Left renal cortex interstitium (tissue), 4 donors: ENCODE measurements around the gene HIVEP1. TPM values are rescaled to one million over a fixed set of nuclear protein-coding genes. Genes with fewer than 3 reads are reported as not detected.
"Not testable (repeated sequence)": the region's sequence is repeated elsewhere in the genome, so short reads cannot be mapped to it uniquely, and the experiment has no call there.

ENCODE experiments used
- DNase-seq, 4 donors: peaks; one replicate each; pipeline ENCODE4 v3.0.0-alpha.2; 2013; ENCODE audit warnings: low read depth in 4 of 4, low spot score in 2 of 4, missing footprints in 1 of 4
- polyA plus RNA-seq, 4 donors: library from polyadenylated mRNA; unstranded; fragments of 120-200 nt; gene quantifications; one replicate each; pipeline ENCODE4 v1.2.1, GENCODE V29; 2013; ENCODE audit not compliant: insufficient read length in 4 of 4

HIVEP1 gene
- polyA plus RNA-seq, 4 donors: 18.0 to 24.4 (median 22.6) TPM

DNA sequence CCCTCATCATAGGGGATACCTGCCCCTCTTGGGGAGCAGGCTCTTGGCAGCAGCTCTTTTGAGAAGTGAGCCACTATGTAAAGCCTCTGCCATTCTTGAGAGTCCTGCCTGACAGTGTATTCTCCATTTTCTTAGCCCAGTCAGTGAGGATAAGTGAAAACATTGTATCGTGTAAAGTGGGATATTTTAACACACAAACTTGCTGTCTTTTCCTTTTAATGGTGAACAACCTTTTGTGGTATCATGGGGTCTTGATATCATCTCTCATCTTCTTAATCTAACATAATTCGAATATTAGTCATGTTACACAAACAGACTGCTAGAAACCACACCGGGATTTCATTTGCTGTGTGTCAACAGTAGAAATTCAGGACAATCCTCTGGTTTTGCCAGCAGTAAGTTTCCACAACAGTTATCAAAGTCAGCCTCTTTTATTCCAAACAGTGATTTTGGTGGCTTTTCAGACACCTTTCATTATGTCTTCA, 136.2 kb downstream of the HIVEP1 start:
- no peak for DNase-seq

DNA sequence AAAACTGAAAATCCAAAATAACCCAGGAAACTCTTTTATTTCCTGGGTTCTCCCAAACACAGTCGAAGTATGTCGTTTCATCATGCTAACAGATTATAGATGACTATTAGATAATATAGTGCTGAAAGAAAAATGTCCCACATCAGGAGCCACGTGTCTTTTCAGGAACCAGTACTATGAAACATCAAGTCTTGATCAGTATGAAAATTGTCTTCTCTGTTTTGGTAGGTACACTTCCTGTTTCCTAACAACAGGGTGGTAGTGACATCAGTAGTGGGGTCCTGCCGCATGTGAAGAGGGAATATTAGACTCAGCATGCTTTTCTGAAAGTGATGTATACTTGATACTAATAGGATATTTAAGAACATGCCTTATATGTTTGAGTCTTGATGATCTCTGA, 136.7 kb downstream of the HIVEP1 start:
- DNase-seq: no peak

DNA sequence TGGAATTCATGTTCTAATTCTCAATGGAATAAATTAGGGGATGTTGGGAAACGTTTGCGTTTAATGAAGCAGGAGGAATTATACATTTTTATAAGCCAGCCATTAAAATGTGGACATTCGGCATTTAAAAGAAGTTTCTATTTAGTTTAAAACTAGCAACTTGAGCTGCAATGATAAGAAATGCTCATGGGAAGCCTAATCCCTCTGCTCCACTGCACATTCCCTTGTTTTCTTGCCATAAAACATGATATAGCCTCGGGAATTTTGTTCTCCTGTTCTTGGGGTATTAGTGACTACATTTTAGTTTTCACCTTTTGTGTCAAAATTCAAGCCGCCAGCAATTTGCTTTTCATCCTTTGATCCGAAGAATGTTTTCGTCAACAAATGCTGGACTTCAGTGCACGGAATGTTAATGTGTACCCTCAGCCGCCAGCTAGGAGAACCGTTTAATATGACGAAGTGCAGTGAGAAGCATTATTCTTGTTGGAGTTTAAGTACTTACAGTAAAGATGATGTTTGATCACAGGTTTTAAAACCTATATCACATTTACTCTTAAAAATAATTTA, 137.9 kb downstream of the HIVEP1 start:
- DNase-seq: no peak

DNA sequence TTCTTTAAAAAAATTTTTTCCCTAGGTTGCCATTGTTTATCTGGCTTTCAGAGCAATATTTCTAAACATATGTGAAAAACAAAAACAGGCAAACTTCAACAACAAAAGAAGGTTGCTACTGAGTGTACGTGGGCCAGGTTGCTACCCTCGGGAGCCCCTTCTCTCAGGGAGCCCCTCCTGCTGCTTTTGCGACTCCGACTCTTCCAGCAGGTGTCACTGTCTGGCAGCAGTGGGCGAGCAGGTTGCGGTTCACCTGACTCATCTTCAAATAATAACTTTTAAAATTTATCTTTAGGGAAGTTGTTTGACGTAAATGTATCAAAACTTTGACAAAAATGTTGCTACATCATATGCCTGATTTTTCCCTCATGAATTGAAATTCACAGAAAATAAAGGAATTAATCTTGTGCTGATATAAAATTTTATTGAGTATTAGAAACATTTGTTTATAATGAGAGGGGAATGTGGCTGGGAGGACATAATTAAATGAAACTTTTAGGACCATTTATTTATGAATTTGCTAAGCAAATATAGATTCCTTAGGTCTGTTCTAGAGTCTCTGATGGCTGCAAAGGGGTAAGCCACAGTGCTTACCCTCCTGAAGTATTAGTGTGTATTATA, 138.8 kb downstream of the HIVEP1 start:
- DNase-seq: no peak

DNA sequence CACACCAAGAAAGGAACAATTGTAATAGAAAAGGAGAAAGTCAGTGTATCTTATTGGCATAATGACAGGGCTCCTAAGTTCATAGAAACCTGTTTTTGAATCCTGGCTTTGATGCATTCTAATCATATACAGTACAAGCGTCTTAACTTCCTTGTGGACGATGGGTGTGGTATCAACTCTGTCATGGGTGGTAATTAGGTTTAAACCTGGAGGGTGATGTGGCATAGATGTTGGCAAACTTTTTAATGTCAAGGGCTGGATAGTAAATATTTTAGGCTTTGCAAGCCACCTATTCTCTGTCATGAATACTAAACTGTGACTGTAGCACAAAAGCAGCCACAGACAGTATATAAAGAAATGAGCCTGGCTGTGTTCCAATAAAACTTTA, 139.3 kb downstream of the HIVEP1 start:
- no peak for DNase-seq

DNA sequence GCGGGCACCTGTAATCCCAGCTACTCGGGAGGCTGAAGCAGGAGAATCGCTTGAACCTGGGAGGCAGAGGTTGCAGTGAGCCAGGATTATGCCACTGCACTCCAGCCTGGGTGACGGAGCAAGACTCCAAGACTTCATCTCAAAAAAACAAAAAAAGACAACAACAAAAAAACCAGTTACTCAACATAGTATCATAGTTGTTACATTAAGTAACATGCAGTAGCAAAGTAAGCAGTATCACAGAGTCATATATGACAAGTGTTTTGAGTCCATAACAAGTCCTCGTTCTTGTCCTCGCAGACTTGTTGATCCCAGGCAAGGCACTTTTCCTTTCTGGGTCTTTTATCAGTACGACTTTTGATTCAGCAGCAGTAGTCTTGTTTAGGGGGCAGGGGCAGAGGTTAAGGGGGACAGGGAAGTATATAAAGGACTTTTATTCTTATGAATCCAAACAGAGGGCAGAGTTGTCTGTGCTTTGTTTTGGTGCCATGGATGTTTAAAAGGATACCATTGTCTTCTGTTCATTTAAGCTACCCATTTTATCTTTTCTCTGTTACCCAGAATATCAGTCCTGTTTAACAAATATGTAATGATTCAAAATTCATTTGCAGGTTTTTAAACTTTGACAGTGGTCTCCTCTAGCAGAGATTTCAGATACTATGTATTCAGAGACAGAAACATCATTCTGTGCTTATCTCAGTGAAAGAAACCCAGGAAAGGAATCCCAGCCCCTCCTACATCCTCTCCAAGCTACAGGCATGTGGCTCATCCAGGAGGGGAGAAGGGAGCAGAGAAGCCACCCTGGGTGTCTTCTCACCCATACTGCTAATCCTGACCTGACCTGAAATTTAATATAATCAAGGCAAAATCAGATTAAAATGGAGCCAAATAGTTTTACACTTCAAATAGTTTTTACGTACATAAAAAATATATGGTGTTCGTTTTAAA, 140.2 kb downstream of the HIVEP1 start:
- no peak for DNase-seq

DNA sequence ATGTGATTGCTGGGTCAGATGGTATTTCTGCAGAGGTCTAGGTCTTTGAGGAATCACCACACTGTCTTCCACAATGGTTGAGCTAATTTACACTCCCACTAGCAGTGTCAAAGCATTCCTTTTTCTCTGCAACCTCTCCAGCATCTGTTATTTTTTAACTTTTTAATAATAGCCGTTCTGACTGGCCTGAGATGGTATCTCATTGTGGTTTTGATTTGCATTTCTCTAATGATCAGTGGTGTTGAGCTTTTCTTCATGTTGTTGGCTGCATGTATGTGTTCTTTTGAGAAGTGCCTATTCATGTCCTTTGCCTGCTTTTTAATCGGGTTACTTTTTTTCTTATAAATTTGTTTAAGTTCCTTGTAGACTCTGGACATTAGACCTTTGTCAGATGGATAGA, 143.7 kb downstream of the HIVEP1 start:
- not testable (repeated sequence) for DNase-seq

DNA sequence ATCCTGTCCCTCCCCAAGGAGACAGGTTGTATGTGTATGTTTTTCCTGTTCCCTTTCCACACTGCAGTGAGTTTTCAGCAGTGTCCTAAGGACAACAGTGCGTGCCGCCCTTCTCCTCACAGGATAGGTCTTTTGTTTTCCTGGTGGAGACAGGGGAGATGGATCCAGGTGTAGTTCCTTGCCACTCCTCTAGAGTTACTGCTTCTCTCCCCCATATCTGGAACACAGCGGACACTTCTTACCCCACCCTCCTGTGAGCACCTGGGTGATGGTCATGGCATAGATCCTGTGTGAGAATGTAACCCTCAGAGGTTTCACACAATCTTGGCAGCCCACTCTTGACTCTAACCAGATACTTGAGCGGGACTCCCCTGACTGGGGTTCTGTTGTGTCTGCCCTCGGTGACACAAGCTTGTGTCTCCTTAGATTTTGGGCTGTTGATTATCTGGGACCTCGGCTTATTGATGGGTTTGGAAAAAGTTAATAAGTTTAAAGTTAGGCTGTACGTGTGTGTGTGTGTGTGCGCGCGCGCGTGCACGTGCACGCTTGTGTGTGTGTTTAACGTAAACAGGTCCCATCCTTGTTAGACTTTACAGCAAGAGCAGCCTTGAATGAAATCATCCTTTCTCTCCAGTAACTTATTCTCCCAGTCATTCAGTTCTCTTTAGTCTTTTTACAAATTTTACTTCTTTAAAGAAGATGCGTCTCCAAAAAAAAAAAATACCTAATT, 146.7 kb downstream of the HIVEP1 start:
- DNase-seq: no peak

DNA sequence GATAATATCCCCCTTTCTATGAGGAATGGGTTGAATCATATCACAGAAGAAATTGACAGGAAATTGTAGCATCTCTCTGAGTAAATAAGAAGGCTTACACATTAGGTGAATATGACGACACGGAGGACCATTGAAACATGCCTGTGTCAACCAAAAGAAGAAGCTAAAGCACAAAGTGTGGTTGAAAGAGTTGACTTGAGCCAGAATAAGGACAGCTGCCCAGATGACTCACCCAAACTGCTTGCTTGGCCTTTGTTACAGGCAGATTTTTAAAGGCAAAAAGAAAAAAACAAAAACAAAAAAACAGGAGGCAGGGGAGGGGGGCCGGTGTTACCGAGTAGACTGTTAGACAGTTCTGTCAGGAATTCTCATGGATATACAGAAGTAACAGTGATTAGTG, 148.2 kb downstream of the HIVEP1 start:
- DNase-seq: no peak

DNA sequence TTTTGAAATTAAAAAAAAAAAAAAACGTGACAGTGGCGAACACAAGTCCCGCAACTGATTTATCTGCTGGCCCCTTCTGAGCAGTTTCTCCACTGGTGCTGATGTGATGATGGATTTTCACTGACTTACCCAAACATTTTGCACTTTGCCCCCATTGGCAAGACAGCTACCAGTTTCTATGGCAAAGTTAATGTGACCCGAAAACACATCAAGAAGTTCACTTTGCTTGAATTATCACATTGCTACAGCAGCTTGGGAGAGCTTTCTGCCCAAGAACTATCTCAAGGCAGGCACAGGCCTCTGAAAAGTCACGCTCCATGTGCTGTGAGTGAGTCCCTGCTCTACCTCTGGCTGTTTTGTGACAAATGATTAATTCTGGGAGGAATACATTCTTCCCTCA, 150.1 kb downstream of the HIVEP1 start:
- DNase-seq: no peak

DNA sequence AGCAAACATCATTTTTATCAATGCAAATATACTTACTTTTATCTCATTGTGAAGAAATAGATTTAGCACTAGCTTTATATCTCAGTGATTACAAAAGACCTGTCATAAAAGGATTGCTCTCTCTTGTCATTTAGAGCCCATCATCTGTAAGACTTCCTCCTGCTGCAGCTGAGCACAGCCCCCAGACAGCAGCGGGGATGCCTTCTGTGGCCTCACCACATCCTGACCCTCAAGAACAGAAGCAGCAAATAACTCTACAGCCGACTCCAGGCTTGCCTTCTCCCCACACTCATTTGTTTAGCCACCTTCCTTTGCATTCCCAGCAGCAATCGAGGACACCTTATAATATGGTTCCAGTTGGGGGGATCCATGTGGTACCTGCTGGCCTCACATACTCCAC, 151.0 kb downstream of the HIVEP1 start:
- DNase-seq: no peak

DNA sequence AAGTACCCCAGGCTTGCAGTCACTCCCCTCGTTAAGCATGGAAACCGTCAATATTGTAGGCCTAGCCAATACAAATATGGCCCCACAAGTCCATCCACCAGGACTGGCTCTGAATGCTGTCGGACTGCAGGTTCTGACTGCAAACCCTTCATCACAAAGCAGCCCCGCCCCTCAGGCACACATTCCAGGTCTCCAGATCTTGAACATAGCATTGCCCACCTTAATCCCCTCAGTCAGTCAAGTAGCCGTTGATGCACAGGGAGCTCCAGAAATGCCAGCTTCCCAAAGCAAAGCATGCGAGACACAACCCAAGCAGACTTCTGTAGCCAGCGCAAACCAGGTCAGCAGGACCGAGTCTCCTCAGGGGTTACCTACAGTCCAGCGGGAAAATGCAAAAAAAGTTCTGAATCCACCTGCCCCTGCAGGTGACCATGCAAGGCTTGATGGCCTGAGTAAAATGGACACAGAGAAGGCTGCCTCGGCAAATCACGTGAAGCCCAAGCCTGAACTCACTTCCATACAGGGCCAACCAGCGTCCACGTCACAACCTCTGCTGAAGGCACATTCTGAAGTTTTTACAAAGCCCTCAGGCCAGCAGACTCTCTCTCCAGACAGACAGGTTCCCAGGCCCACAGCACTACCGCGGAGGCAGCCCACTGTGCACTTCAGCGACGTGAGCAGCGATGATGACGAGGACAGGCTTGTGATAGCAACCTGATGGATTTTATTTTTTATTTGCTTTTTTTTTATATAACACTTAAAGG, 151.8 kb downstream of the HIVEP1 start:
- no peak for DNase-seq

DNA sequence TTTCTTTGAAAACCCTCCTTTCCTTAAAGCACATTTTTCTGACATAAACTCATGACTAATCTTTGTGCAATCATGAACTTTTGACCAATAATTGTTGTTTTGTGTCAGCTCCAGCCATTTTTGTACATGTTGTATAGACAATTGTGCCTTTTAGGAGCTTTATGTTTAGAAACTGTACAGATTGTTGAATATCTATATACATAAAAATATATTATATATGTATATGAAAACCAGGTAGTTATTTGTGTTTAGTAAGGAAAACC, 152.3 kb downstream of the HIVEP1 start:
- no peak for DNase-seq

DNA sequence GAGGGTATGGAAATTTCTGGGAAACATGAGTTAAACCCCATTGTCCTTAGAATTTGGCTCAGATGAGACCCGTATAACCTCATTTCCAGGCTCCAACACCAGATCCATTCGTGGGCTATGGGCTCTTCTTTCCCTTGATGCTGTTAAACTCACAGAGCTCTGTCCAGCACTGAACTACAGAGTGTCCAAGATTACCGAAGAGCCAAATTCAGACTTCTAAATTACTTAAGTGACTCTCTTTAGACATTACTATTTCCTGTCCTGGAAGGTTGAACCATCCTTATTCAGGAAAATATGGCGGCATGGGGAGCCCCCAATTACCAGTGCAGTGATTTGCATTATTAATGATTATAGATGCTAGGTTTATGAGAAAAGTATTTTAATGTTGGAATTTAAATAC, 153.2 kb downstream of the HIVEP1 start:
- DNase-seq: no peak

DNA sequence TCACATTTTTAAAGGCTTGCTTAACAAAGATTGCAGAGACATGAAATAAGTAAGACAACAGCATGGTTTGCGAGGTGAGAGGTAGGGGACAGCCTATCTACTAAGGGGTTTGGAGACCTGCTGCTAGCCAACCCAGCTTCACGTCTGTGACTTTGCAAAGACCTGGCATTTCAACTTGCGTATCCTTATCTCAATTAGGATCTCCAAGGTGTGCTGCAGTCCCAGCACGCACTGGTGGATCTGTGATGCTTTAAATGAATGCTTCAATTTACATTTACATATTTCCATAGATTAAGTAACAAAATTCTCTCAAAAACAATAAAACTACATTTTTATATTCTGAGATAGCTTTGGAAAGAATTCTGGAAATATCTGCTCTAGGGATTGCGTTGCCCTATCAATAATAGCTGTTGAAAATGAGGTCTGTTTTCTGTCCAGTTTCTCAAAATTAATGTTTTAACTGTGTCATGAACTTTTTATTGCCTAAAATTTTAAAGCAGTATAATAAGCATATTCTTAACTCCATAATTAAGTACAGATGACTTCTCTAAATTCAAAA, 153.7 kb downstream of the HIVEP1 start:
- DNase-seq: no peak

DNA sequence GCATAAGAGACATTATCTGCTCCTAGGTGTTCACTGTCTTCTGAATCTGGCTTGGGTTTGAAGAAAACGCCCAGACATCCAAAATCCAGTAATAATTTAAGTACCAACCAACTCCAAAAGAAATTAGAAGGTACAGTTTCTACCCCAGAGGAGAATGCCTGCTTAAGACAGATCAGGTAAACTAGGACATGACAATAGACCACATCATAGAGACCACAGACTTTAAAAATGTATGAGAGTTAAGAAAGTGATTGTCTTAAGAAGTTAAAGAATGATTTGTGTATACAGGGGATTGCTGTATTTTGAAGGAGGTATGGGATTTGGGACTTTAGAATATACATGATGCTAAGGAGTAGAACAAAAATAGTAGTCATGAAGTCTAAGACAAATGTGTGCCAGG, 157.3 kb downstream of the HIVEP1 start:
- DNase-seq: no peak

DNA sequence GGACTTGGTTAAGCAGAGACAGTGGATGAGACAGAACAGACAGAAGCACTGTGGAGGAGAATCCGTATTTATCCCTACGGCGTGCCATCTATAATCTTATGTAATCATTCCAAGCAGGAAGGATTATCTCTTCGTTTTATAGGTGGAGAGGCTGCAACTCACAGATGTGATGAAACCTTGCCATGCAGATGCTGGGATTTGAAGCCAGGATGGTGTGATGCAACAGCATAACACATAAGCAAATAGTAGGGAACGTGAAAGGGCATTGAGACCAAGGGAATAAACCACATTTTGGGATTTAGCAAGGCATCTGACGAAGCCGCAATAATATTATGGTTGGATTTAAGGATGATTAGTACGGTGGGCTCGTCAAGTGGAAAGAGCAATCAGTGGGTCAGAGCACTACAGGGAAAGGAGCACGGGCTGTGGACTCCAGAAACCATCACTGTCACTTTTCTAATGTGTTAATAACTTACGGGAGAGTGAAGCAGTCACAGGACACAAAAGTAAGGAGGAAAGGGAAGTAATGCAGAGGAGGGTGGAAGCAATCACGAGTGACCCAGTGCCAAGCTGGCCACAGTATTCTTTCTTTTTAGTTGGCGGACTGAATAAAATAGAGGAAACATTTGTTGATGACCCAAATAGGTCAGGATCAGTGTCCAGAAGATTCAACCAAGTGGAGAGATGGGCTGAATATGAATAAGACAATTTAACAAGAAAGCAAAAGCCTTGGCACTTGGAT, 158.4 kb downstream of the HIVEP1 start:
- DNase-seq: no peak

DNA sequence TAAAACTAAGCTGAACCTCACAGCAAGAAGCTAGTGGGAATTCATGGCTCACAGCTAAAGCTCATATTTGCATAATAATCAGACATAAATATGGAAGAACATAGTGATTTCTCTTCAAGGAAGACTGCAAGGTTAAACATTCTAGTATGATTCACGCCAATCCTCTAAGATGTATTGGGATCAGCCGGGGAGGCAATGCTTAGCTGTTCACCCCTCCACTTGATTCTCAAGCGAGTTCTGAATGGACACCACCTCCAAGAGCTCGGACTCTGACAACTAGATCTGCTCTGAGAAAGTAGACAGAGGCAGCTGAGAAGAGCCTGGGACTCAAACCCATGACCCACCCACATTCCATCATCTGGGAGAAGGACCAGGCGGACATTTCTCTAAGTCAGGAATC, 159.6 kb downstream of the HIVEP1 start:
- DNase-seq: no peak

DNA sequence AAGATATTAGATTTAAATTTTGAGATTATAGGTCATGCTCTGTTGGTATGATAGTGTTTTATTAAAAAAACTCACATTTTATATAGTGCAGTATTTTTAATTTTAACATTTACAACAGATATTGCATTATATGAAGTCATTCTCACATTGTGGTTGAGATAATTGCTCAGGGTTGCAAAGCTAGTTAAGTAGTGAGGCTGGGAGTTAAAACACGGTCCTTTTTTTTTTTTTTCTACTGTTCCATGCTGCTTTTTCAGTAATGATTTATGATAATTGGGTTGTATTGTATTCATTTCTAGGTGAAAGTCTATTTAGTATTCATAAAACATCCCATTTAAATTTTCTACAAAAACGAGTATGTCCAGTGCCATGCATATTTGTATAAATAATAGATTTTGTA, 160.5 kb downstream of the HIVEP1 start:
- DNase-seq: no peak

DNA sequence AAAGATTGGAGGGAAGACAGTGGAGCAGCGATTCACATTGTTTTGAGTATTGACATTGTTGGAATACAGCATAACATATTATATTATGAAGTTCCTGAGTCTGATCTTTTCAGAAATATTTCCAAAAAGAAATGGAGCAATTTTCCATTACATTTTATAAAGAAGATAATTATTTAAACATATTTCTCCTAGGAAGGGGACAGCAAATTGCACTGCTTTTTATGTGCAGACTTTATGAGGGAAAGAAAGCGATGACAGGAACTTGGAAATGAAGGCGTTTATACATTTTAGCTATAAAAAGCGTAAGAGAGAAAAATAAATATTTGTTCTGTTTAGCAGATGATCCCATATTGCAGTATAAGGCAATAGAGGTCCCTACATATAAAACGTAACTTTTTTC, 161.1 kb downstream of the HIVEP1 start:
- no peak for DNase-seq
